Stimulated activated CD8-positive, alpha-beta memory T cell treated with anti-CD3 and anti-CD28 coated beads, Interleukin-15, amount 100 ng/mL, for 4 hours (primary cell): ENCODE results near the gene ZYG11A.
A peak's percentile ranks its signal among the peaks of the same experiment; 100 is the strongest.

ENCODE experiments used
- DNase-seq, 2 donors: peaks; one replicate each; pipeline ENCODE4 v3.0.0-alpha.2; 2020; ENCODE audit warnings: low read depth in 2 of 2

ZYG11A gene

DNA sequence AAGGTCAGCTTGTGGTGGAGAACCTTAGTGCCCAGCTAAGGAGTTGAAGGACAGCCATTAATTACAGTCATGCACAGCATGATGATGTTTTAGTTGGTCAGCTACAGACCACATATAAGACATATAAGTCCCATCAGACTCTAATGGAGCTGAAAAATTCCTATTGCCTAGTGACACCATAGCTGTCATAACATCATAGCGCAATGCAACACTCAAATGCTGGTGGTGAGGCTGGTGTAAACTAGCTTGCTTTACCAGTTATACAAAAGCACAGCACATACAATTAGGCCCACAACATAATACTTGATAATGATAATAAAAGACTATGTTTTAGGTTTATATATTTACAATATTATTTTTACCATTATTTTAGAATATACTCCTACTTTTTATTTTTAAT lies 75.0 kb downstream of the ZYG11A start:
- DNase-seq, result no peak

DNA sequence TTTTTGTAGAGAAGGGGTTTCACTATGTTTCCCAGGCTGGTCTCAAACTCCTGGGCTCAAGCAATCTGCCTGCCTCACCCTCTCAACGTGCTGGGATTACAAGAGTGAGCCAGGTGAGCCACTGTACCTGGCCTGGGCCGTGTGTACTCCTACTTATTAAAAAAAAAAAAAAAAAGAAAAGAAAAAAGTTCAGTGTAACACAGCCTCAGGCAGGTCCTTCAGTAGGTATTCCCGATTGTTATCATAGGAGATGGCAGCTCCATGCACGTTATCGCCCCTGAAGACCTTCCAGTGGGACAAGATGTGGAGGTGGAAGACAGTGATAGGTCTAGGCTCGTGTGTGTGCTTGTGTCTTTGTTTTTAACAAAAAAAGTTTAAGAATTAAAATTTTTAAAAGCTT lies 75.6 kb downstream of the ZYG11A start:
- no peak for DNase-seq

GRCh38 chr1:52919051-52919722 lies 76.6 kb downstream of the ZYG11A start:
- DNase-seq, result no peak

- DNase-seq, result no peak
Observed at GRCh38 chr1:52919723-52920483, 77.3 kb downstream of the ZYG11A start.

GRCh38 chr1:52920791-52921291 lies 78.3 kb downstream of the ZYG11A start:
- DNase-seq, result no peak

DNA sequence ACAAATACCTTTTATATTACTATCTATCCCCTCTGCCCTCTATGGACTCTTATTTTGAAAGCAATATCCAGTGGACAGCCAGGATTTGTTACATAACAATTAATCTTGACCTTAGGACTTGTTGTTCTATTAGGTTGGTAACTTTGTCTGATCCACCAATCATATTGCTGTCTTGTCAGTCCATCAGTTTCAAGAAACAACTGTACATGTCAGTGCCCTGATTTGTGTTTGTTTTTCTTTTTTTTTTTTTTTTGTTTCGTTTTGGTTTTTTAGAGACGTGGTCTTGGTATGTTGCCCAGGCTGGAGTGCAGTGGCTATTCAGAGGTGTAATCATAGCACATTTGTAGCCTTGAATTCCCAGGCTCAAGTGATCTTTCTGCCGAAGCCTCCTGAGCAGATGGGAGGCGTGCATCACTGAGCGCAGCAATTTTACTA lies 83.0 kb downstream of the ZYG11A start:
- no peak for DNase-seq

GRCh38 chr1:52926864-52927211 lies 84.3 kb downstream of the ZYG11A start:
- DNase-seq, result no peak

DNA sequence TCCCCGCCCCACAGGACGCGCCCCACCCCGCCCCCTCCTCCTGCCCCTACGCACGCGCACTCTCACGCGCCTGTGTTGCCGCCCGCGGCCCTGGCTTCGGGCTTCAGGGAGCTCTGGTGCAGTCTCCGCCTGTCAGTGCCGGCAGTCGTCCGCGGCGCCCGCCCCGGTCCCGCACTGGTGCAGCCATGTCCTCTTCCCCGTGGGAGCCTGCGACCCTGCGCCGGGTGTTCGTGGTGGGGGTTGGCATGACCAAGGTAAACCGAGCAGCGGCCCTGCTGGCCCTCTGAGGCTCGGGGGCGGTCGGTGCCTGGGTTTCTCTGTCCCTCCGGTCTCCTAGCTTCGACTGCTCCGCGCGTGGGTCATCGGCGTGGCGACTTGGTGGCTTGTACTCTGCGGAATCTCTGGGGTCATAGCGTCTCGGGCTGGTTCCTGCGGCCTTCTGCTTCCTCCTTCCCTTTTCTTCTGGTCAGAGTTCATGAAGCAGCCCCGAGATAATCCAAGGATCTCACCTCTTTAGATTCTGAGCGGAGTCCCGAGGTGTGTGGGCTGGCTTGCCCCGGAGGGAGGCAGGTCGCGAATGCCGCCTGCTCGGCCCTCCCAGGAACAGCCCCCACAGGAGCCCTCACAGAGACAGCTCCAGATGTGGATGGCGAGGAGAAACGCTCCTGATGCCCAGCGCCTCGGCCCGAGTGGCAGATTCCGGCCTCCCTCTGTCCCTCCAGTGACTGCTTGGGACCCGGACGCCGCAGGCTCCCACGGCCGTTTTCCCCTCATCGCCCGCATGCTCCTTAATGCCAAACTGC lies 84.9 kb downstream of the ZYG11A start, which contains the start of gene SCP2:
SCP2 (plus strand) TSS at position 65 of the 803 bp plus-strand sequence; CDS start at position 186, 121 bp downstream.
- DNase-seq, result peak; percentile 60 to 64

DNA sequence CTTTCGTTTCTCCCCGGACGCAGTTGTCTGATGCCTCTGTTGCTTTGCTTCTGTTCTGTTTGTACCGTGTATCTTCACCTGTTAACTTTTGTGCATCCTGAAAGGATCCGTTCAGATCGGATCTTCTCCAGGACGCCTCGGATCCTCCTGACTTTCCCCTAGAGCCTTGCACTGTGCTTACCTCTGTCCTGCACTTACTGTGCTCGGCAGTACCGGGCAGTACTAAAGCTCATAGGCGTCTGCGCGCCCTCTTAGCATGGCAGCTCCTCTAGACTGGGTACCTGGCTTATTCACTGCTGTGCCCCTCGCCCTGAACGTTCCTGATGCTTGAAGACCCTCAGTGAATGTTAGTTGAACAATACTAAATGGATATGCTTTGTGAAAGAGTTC lies 85.5 kb downstream of the ZYG11A start:
- DNase-seq, result no peak

DNA sequence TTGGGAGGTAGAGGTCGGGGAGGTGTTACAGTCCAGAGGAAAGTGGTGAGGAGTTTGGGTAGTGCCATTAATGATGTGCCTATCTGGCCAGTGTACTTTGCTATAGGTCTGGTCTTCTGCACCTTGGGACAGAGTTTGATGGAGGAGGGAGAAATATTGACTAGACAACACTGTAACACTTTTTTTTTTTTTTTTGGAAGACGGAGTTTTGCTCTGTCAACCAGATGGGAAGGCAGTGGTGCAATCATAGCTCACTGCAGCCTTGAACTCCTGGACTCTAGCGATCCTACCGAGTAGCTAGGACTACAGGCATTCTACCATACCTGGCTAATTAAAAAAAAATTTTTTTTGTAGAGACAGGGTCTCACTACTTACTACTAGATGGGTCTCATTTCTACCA lies 86.5 kb downstream of the ZYG11A start:
- no peak for DNase-seq

GRCh38 chr1:52937433-52938182 lies 95.0 kb downstream of the ZYG11A start:
- DNase-seq, result no peak

- no peak for DNase-seq
Observed at GRCh38 chr1:52938183-52938451, 95.6 kb downstream of the ZYG11A start.

DNA sequence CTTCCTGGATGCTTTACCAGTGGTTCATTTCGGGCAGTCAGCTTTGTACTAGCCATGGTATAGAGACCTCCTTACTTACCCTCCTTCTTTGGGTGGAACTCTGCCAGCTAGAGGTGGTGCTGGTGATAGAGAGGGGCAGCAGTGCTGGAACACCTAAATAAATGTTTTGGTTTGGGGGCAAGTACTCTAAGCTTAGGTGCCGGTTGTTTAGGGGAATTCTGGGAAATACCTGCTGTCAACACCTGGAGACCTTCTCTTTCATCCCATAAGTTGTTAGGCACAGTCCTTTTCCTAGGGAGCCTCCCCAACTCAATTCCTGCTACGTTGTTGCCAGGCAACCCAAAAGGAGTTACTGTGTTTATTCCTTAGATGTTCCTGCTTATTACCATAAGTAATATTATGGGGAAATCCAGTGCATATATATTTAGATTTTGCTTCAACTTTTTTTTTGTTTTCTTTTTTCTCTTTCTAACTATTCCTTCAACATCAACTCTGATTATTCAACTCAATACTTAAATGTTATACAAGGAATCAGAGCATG lies 101.4 kb downstream of the ZYG11A start:
- no peak for DNase-seq

DNA sequence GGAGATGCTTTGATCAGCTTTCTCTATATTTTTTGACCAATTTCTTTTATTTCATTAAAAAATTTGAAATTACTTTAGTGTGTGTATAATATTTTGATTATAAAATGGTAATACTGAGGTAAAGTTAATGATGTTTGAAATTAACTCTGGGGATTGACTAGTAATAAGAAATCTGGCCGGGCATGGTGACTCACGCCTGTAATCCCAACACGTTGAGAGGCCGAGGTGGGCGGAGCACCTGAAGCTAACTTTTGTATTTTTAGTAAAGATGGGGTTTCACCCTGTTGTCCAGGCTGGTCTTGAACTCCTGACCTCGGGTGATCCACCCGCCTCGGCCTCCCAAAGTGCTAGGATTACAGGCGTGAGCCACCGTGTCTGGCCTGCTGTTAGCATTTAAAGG lies 102.0 kb downstream of the ZYG11A start:
- no peak for DNase-seq
